Epithelial cell of proximal tubule (primary cell): ENCODE results near the gene SNX19. TPM values are rescaled to one million over a fixed set of nuclear protein-coding genes. Genes with fewer than 3 reads are reported as not detected.

Experiments used
- DNase-seq: peaks from one replicate; pipeline ENCODE4 v3.0.0-alpha.2; 2011; ENCODE audit warnings: low read depth
- H3K4me3 ChIP-seq: 2 replicates; pipeline ENCODE4 v1.5.1; 2011; ENCODE audit warnings: low read depth, mild to moderate bottlenecking, low read length
- total RNA-seq: library from RNA; depleted of rRNA; stranded (reverse); fragments of >200 nt; gene quantifications from 2 replicates; pipeline ENCODE4 v1.2.3, GENCODE V29; 2015
- TF ChIP-seq, protein P1 (sequence below): conservative IDR thresholded peaks from 2 replicates; pipeline ENCODE4 v1.5.1; 2012; ENCODE audit warnings: low read depth, mild to moderate bottlenecking, low read length

Gene SNX19
- total RNA-seq, 1 donor from 2014 or later = 43.5 TPM

DNA sequence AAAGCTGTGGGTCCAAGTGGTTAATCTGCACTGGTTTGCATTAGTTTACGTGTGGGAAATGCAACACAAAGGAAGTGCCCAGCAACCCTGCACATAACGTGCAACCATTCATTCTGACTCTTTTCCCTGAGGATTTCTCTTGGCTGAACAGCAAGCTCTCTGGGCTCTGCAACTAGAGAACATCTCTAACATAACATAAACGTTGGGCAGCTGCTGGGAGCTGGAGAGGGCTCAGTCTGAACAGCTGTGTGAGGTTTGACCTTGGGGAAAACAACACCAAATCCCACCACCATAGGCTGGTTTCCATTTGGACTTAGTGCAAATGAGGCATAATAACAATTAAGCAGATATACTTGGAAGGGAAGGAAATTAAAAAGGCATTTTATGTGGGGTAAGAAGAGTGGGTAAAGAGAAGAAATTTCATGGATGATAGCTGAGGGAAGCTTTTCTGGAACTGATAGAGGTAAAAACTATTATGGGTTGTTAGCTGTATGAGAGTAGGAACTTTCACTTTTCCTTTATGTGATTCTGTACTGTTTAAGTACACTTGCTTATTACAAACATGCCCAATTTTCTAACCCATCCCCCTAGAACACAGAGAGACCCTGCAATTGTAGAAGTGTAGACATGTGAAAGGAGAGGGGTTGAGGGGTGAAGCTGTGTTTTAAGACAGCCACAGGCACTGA is 76.2 kb downstream of the SNX19 start:
- H3K4me3 ChIP-seq = no peak overlapping the region
- DNase-seq = no peak
- TF ChIP-seq, protein P1, sequence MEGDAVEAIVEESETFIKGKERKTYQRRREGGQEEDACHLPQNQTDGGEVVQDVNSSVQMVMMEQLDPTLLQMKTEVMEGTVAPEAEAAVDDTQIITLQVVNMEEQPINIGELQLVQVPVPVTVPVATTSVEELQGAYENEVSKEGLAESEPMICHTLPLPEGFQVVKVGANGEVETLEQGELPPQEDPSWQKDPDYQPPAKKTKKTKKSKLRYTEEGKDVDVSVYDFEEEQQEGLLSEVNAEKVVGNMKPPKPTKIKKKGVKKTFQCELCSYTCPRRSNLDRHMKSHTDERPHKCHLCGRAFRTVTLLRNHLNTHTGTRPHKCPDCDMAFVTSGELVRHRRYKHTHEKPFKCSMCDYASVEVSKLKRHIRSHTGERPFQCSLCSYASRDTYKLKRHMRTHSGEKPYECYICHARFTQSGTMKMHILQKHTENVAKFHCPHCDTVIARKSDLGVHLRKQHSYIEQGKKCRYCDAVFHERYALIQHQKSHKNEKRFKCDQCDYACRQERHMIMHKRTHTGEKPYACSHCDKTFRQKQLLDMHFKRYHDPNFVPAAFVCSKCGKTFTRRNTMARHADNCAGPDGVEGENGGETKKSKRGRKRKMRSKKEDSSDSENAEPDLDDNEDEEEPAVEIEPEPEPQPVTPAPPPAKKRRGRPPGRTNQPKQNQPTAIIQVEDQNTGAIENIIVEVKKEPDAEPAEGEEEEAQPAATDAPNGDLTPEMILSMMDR = no peak

DNA sequence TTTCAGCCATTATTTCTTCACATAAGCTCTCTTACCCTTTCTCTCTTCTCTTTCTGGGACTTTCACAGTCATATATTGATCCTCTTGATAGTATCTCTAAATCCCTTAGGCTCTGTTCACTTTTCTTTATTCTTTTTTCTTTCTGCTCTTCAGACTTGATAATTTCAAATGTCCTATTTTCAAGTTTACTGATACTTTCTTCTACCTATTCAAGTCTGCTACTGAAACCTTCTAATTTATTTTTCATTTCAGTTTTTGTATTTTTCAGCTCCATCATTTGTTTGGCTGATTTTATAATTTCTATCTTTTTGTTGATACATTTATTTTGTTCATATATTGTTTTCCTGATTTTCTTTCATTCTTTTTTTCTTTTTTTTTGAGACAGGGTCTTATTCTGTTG is 79.1 kb downstream of the SNX19 start:
- no peak for DNase-seq
- H3K4me3 ChIP-seq = no peak overlapping the region
- TF ChIP-seq, protein P1 = no peak

DNA sequence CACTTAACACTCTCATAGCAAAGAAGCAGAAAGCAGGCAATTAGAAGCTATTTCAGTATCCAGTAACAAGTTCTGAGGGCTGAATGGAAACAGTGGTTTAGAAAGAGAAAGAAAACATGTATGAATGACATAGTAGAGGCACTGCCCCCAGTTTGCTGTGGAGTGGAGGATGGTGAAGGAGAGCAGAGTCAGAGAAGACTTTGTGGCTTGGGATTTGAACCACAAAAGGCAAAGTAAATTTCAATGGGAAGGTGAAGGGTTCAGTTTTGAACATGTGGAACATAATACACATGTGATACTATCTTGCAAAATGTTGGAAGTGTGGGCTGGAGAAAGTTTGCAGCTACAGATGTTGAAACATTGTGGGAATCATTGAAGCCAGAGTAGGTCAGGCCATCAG is 81.4 kb downstream of the SNX19 start:
- DNase-seq = no peak
- TF ChIP-seq, protein P1 = no peak
- H3K4me3 ChIP-seq = no peak overlapping the region

DNA sequence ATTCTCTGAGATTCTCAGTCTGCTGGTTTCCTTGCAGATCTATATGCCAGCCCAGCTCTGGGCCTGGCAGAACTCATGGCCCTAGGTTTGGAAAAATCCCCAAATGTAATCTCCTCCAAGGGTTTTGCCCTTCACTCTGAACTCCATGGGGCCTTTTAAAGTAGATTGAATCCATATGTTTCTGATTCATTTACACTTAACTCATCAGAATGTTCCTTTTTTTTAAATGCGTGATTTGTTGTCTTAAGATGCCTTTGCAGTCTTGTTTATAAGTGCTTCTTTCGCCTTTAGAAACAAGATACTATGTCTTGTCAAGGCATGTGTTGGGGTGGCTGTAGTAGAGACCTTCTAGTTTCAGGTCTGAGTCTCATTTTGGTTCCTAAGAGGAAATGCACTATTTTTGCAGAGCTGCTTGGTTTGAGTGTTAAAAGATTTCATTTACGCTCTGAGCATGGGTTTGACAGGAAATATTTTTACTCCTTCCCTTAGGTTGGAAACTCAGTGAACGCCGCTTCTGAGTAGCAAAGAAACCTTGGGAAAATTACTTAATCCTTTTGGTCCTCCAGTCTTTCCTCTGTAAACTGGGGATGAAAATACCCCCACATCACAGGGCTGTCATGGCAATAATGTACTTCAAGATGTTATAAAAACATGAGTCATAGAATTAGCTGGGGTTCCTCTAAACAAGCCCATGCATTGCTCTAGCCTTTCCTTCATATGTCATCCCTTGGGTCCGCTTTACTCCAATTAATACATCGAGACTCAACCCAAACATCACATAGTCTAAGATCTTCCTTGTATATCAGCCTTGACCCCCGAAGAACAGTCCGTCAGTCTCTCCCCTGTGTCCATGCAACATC is 83.5 kb downstream of the SNX19 start:
- H3K4me3 ChIP-seq = no peak overlapping the region
- DNase-seq = no peak
- TF ChIP-seq, protein P1 = no peak

DNA sequence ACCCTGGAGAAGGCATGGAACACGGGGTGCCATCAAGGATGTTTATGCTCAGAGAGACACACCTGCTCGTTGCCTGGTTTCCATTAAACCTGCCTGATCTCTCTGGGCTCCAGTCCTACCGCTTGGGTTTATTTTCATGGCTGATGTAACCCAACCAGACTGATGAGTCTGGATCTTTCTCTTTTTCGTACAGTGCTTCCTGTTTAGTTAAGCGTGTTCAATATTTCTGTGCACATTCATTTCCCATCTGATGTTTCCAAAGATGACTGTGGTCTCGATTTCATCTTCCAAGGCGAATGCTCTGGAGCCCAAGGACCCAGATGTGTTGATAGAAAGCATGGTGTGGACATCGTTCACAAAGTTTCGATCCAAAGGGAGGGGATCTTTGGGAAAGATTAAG is 84.3 kb downstream of the SNX19 start:
- TF ChIP-seq, protein P1 = no peak
- DNase-seq = no peak
- H3K4me3 ChIP-seq = no peak overlapping the region

DNA sequence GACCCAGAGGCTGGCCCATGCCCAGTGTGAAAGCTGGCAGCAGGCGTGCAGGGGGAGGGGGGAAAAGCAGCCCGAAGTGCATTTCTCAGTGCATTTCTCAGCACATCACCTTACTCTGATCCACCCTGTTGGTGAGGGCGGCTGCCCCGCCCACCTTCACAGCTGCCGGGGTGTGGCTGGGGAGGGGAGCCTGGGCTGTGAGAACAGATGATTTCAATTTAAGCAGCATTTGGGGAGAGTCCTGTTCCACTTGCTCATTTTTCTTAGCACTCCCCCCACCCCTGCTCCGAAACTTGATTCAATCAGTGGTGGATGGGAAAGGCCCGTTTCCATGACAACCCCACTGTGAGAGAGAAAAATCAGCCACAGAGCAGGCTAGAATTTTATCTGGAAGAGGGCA is 84.8 kb downstream of the SNX19 start:
- H3K4me3 ChIP-seq = no peak overlapping the region
- no peak for DNase-seq
- TF ChIP-seq, protein P1 = no peak

DNA sequence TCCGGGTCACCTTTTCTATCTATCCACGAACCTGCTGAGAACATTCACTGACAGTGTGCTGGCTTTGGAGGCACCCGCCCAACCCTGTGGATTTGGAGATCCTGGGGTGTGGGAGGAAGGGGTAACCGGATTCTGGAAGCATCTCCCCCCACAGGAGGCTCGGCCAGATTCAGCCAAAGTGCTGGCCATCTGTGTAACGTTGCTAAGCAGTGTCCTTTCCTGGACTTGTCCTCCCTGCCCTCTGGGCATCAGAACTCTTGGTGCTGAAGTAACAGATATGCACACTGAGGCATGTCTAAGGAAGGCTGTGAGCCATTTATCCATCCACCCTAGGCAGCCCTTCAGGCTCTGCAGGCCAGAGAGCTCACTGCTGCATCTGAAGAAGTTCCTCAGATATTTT is 85.7 kb downstream of the SNX19 start:
- H3K4me3 ChIP-seq = no peak overlapping the region
- no peak for DNase-seq
- TF ChIP-seq, protein P1 = no peak
